ENCODE data around the gene PFKM.
"Not testable (repeated sequence)": the region's sequence is repeated elsewhere in the genome, so short reads cannot be mapped to it uniquely, and the experiment has no call there.

PFKM gene

DNA sequence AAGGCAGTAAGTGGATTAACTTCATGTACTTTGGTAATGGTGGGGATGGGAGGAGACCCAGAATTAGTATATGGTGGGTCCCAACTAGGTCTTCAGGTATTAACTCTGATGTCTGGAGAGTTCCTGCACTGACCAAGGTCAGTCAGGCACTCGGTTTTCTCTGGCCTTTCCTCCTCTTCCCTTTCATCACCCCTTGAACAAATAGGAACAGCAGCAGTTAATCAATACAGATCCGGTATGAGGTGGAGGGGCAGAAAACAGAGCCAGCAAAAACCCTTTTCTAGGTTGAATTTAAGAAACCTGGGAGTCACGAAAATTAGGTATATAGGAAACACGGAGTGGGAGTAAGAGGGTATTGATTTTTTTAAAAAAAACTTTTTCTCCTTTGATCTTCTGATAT, 4.0 kb downstream of the PFKM start:
- Histone ChIP-seq H3F3A (ENCODE audit: control insufficient read depth, insufficient read depth) (peaks cover 3% of the 10 kb centered on the region; the same call in 1 of the 2 replicates), H4K20me1 (ENCODE audit: control insufficient read depth, insufficient read depth, low read depth, low read length) (0 out of 2 replicates have a peak, but pooled peaks cover 3% of the 10 kb centered on the region), H3K9me2 (replicated peaks; ENCODE audit: control insufficient read depth, low read length) (no peaks in the 10 kb centered on the region), H3K9me3 (ENCODE audit: control insufficient read depth, insufficient read depth, low read length) (no peaks in the 10 kb centered on the region), H3K4me3 (ENCODE audit: low read length) (no peak overlapping the region), H3K27me3 (ENCODE audit: control insufficient read depth, low read length) (no peaks in the 10 kb centered on the region), H3K4me2 (ENCODE audit: low read length) (no peak overlapping the region), H3K27ac (ENCODE audit: low read depth, low read length) (no peak overlapping the region), H3K36me3 (ENCODE audit: control insufficient read depth, low read length) (peaks cover 72% of the 10 kb centered on the region), H3K4me1 (ENCODE audit: control insufficient read depth, low read length) (peaks cover 28% of the 10 kb centered on the region), H3K79me2 (ENCODE audit: control insufficient read depth, low read length) (peaks cover 52% of the 10 kb centered on the region)
- TF ChIP-seq, protein P1, sequence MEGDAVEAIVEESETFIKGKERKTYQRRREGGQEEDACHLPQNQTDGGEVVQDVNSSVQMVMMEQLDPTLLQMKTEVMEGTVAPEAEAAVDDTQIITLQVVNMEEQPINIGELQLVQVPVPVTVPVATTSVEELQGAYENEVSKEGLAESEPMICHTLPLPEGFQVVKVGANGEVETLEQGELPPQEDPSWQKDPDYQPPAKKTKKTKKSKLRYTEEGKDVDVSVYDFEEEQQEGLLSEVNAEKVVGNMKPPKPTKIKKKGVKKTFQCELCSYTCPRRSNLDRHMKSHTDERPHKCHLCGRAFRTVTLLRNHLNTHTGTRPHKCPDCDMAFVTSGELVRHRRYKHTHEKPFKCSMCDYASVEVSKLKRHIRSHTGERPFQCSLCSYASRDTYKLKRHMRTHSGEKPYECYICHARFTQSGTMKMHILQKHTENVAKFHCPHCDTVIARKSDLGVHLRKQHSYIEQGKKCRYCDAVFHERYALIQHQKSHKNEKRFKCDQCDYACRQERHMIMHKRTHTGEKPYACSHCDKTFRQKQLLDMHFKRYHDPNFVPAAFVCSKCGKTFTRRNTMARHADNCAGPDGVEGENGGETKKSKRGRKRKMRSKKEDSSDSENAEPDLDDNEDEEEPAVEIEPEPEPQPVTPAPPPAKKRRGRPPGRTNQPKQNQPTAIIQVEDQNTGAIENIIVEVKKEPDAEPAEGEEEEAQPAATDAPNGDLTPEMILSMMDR (IDR thresholded peaks at IDR 0.05; ENCODE audit: low read depth, low read length, poor library complexity, severe bottlenecking), result no peak
- TF ChIP-seq EZH2phosphoT487 (IDR thresholded peaks at IDR 0.05; ENCODE audit: borderline replicate concordance, low read length), result no peak

DNA sequence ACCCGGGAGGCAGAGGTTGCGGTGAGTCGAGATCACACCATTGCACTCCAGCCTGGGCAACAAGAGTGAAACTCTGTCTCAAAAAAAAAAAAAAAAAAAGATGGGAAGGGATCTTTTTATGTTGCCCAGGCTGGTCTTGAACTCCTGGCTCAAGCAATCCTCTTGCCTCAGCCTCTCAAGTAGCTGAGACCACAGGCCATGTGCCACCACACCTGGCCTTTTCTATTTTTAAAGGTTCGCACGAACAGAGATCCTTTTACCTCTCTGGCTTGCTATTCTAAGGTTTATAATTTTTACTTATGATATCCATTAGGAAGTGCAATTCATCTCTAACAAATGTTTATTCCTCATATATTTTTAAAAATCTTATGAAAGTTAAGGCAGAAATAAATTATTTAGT, 6.4 kb downstream of the PFKM start:
- H3K27ac ChIP-seq (ENCODE audit: low read depth, low read length); H3F3A ChIP-seq (ENCODE audit: control insufficient read depth, insufficient read depth); H4K20me1 ChIP-seq (ENCODE audit: control insufficient read depth, insufficient read depth, low read depth, low read length); H3K9me2 ChIP-seq (replicated peaks; ENCODE audit: control insufficient read depth, low read length); H3K4me3 ChIP-seq (ENCODE audit: low read length); H3K4me2 ChIP-seq (ENCODE audit: low read length); H3K27me3 ChIP-seq (ENCODE audit: control insufficient read depth, low read length); H3K9me3 ChIP-seq (ENCODE audit: control insufficient read depth, insufficient read depth, low read length): not testable (repeated sequence)
- peaks cover 45% of the 10 kb centered on the region for H3K79me2 ChIP-seq (ENCODE audit: control insufficient read depth, low read length)
- H3K36me3 ChIP-seq (ENCODE audit: control insufficient read depth, low read length), result peaks cover 91% of the 10 kb centered on the region
- H3K4me1 ChIP-seq (ENCODE audit: control insufficient read depth, low read length), result peaks cover 13% of the 10 kb centered on the region

DNA sequence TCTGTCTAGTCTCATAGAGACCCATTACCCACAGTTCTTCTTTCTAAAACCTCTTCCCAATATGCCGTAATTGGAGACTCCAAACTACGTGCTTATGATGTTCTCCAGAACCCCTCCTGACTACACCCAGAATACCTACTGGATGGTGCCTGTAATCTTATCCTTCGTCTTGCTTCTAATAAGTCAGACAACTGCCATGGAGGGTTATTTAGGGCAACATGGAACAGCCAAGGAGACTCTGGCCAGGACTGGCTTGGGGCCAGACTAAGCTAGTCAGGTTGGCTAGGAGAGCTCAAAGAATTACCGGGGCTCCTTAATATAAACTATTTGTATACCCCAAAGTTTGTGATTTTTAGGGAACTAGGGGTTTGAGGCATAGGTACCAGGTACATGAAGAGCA, 6.8 kb downstream of the PFKM start:
- Histone ChIP-seq H3F3A (ENCODE audit: control insufficient read depth, insufficient read depth) (no peaks in the 10 kb centered on the region), H3K9me3 (ENCODE audit: control insufficient read depth, insufficient read depth, low read length) (no peaks in the 10 kb centered on the region), H3K27me3 (ENCODE audit: control insufficient read depth, low read length) (no peaks in the 10 kb centered on the region), H3K27ac (ENCODE audit: low read depth, low read length) (no peak overlapping the region), H3K9me2 (replicated peaks; ENCODE audit: control insufficient read depth, low read length) (no peaks in the 10 kb centered on the region), H3K4me2 (ENCODE audit: low read length) (no peak overlapping the region), H3K4me3 (ENCODE audit: low read length) (no peak overlapping the region), H3K79me2 (ENCODE audit: control insufficient read depth, low read length) (peaks cover 40% of the 10 kb centered on the region), H4K20me1 (ENCODE audit: control insufficient read depth, insufficient read depth, low read depth, low read length) (0 out of 2 replicates have a peak, but pooled peaks cover 3% of the 10 kb centered on the region), H3K36me3 (ENCODE audit: control insufficient read depth, low read length) (peaks cover 91% of the 10 kb centered on the region), H3K4me1 (ENCODE audit: control insufficient read depth, low read length) (peaks cover 9% of the 10 kb centered on the region)
- TF ChIP-seq, protein P1 (IDR thresholded peaks at IDR 0.05; ENCODE audit: low read depth, low read length, poor library complexity, severe bottlenecking), result no peak
- TF ChIP-seq EZH2phosphoT487 (IDR thresholded peaks at IDR 0.05; ENCODE audit: borderline replicate concordance, low read length), result no peak

DNA sequence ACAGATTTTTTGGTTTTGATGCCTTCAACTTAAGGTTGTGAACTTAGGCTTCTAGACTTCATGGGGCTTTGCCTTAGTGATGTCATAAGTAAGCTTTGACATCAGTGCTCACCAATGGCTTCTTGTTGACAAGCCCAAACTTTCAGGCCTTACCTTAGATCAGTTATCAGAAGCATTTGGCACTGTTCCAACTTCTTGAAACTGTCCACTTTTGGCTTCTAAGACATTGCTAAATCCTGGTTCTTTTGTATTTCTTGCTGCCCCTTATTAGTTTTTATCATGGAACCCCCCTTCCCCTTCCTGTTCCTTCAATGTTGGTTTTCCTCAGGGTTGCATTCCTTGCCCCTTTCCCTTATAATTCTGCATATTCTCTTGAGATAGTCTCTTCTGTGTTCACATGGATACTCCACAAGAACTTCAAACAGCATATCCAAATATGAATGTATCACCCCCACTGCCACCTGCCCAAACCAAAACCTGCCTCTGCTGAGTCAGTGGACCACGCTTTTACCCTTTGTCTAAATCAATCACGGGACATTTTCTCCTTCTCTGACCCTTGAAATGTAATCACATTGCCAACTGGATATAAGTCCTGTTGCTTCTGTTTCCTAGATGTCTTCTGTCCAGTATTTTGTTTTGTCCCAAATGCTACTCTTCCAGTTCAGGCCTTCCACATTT, 7.9 kb downstream of the PFKM start:
- no peaks in the 10 kb centered on the region for H3K27me3 ChIP-seq (ENCODE audit: control insufficient read depth, low read length)
- H3K9me3 ChIP-seq (ENCODE audit: control insufficient read depth, insufficient read depth, low read length), result no peaks in the 10 kb centered on the region
- H3K4me2 ChIP-seq (ENCODE audit: low read length), result no peak overlapping the region
- H3K4me3 ChIP-seq (ENCODE audit: low read length), result no peak overlapping the region
- TF ChIP-seq EZH2phosphoT487 (IDR thresholded peaks at IDR 0.05; ENCODE audit: borderline replicate concordance, low read length), result no peak
- TF ChIP-seq, protein P1 (IDR thresholded peaks at IDR 0.05; ENCODE audit: low read depth, low read length, poor library complexity, severe bottlenecking), result no peak
- H3K4me1 ChIP-seq (ENCODE audit: control insufficient read depth, low read length), result no peaks in the 10 kb centered on the region
- 0 out of 2 replicates have a peak, but pooled peaks cover 3% of the 10 kb centered on the region for H4K20me1 ChIP-seq (ENCODE audit: control insufficient read depth, insufficient read depth, low read depth, low read length)
- H3K79me2 ChIP-seq (ENCODE audit: control insufficient read depth, low read length), result peaks cover 29% of the 10 kb centered on the region
- no peaks in the 10 kb centered on the region for H3K9me2 ChIP-seq (replicated peaks; ENCODE audit: control insufficient read depth, low read length)
- H3K36me3 ChIP-seq (ENCODE audit: control insufficient read depth, low read length), result peaks cover 91% of the 10 kb centered on the region
- no peaks in the 10 kb centered on the region for H3F3A ChIP-seq (ENCODE audit: control insufficient read depth, insufficient read depth)
- H3K27ac ChIP-seq (ENCODE audit: low read depth, low read length), result no peak overlapping the region

Data from DOHH2 (cell line).